Heart right ventricle (tissue), 16 donors: ENCODE results near the gene WWTR1. TPM values are rescaled to one million over a fixed set of nuclear protein-coding genes. Genes with fewer than 3 reads are reported as not detected.

Source experiments
- ATAC-seq, 8 donors: fragments of 200-7000 bp; cut with Tn5 transposase; one replicate each; pipeline ENCODE4 v1.9.1; 2020; ENCODE audit warnings: mild to moderate bottlenecking in 8 of 8, moderate library complexity in 8 of 8, moderate number of reproducible peaks in 1 of 8
- DNase-seq, 2 donors: peaks; one replicate each; pipeline ENCODE4 v3.0.0-alpha.2; 2020
- H3K27ac ChIP-seq, 10 donors: fragments of 200-600 bp; sonication (generic) in 2 of 10; one replicate each; pipeline versions ENCODE4 v1.5.0 to v1.8.0; 2020 to 2022; ENCODE audit warnings: mild to moderate bottlenecking in 3 of 10
- H3K27me3 ChIP-seq, 7 donors: fragments of 200-600 bp; one replicate each; pipeline ENCODE4 v1.8.0; 2021 to 2022; ENCODE audit warnings: mild to moderate bottlenecking in 2 of 7
- H3K36me3 ChIP-seq, 9 donors: fragments of 200-600 bp; sonication (generic) in 1 of 9; one replicate each; pipeline versions ENCODE4 v1.5.0 to v1.8.0; 2020 to 2022; ENCODE audit warnings: mild to moderate bottlenecking in 2 of 9
- H3K4me1 ChIP-seq, 9 donors: fragments of 200-600 bp; sonication (generic) in 1 of 9; one replicate each; pipeline versions ENCODE4 v1.5.0 to v1.8.0; 2020 to 2022; ENCODE audit warnings: mild to moderate bottlenecking in 4 of 9
- H3K4me3 ChIP-seq, 10 donors: fragments of 200-600 bp; sonication (generic) in 2 of 10; one replicate each; pipeline versions ENCODE4 v1.5.0 to v1.8.0; 2020 to 2022; ENCODE audit warnings: mild to moderate bottlenecking in 7 of 10, moderate library complexity in 2 of 10
- H3K9me3 ChIP-seq, 11 donors: fragments of 200-600 bp in 10 of 11; sonication (generic) in 2 of 11; one replicate each; pipeline versions ENCODE4 v1.5.0 to v1.8.0; 2013 to 2022; ENCODE audit warnings: mild to moderate bottlenecking in 2 of 11, control low read depth in 1 of 11, moderate library complexity in 1 of 11
- CTCF ChIP-seq, 9 donors: fragments of 200-600 bp; sonication (generic) in 2 of 9; IDR thresholded peaks; one replicate each; pipeline versions ENCODE4 v1.5.0 to v1.8.0; 2021 to 2022; ENCODE audit warnings: antibody characterized with exemption in 9 of 9, mild to moderate bottlenecking in 5 of 9, moderate library complexity in 1 of 9
- WGBS, 2 donors: extraction: QIAGEN DNeasy Blood & Tissue Kit; methylation state at CpG; one replicate each; pipeline ENCODE4 v1.1.7; 2013; ENCODE audit warnings: inconsistent platforms in 1 of 2; 5-methylcytosine and 5-hydroxymethylcytosine counted together
- intact Hi-C, 10 donors: fragments of 100-400 bp; cut with DNase I; formaldehyde crosslinking; loops; one replicate each; pipeline versions ENCODE4 v1.11.1 to v1.14.2; 2022
- polyA plus RNA-seq, 2 donors: library from polyadenylated mRNA; stranded (reverse); fragments of 200-250 nt; gene quantifications; one replicate each; pipeline ENCODE4 v1.2.3, GENCODE V29; 2013
- total RNA-seq, 10 donors: library from RNA; stranded (reverse); fragmentation: NEBNext Ultra II Directional in 3 of 10; extraction: Animal tissue kit (Norgen Biotek cat#: 25700) in 3 of 10; gene quantifications; one replicate each; pipeline versions ENCODE4 v1.2.1 to v1.2.4, GENCODE V29; 2021 to 2023
- donor health status: Arrhythmogenic right ventricular cardiomyopathy.
- donor health status: ischemic (EF 13 %, LVEDD 7.1; RV severe dilation, severe dysfunction).
- donor health status: healthy with polysubstance abuse.
- donor health status: DM: no; HTN: yes; CAD: no.
- donor health status: DM: no; HTN: no; CAD: no.
- donor health status: ischemic (EF 25% LVEDD 6.9; RV normal size, moderate dysfunction).
- donor health status: ischemic (EF 25% LVEDD 5.7; RV mildly dilated, moderate dysfunction).
- donor health status: healthy.
- donor health status: DM: yes; HTN: yes; CAD: no.
- donor health status: Ischemic cardiomyopathy.
- donor health status: ischemic (EF 35%, LVEDD 5.7; RV mildly dilated, moderate dysfunction).
- donor health status: nonischemic (EF 11% LVEDD 7.7; RV severe dilation, severe dysfunction).
- donor health status: DM: yes; HTN: yes; CAD: no.
- donor health status: PGD.
- donor health status: ischemic (EF 29% LVEDD 5.4; RV normal size, mild dysfunction).
- donor health status: nonischemic (EF 23%, LVEDD 6.1; RV moderate dilation, normal function).

The WWTR1 gene
- total and polyA plus RNA-seq, 12 donors: 19.5 to 78.6 (median 40.3) TPM

GRCh38 chr3:149582395-149582794, 75.4 kb downstream of the WWTR1 start:
- no peak for TF ChIP-seq CTCF (IDR thresholded peaks at IDR 0.05)
- Histone ChIP-seq H3K27me3 (peaks cover 0 to 8% (median 0%) of the 10 kb centered on the region in 7 donors), H3K4me1 (peaks cover 11 to 94% (median 80%) of the 10 kb centered on the region in 9 donors), H3K27ac (peak overlapping the region in 5 of 10 donors; percentile 15 to 77 (median 44)), H3K9me3 (no peaks in the 10 kb centered on the region), H3K36me3 (no peaks in the 10 kb centered on the region), H3K4me3 (no peak overlapping the region)
- DNase-seq (no peak), ATAC-seq (peak in 1 of 8 donors; percentile 7)
- WGBS, 2 donors: 90 to 96% methylated on average over 7 of the region's 7 CpGs
- intact Hi-C loops: loop anchor here in 2 of 10 donors (10.0 kb wide), 1 partner anchor 72 kb away; the partner anchor contains the start of gene WWTR1 (in 2 of the 2)

- no peak overlapping the region for H3K4me3 ChIP-seq
- peak overlapping the region in 7 of 10 donors; percentile 15 to 77 (median 41) for H3K27ac ChIP-seq
- DNase-seq (no peak), ATAC-seq (peak; percentile 34 to 88 (median 65))
- no peak for TF ChIP-seq CTCF (IDR thresholded peaks at IDR 0.05)
- no peaks in the 10 kb centered on the region for H3K9me3 ChIP-seq
- H3K27me3 ChIP-seq: peaks cover 0 to 7% (median 0%) of the 10 kb centered on the region in 7 donors
- H3K36me3 ChIP-seq: no peaks in the 10 kb centered on the region
- WGBS, 2 donors: 40 to 45% methylated on average over 8 of the region's 8 CpGs
- peaks cover 11 to 94% (median 81%) of the 10 kb centered on the region in 9 donors for H3K4me1 ChIP-seq
- intact Hi-C loops: loop anchor here in 2 of 10 donors (10.0 kb wide), 1 partner anchor 73 kb away; the partner anchor contains the start of gene WWTR1 (in 2 of the 2)
Measured at GRCh38 chr3:149581681-149582370, 76.0 kb downstream of the WWTR1 start.

- ATAC-seq: no peak
- TF ChIP-seq CTCF (IDR thresholded peaks at IDR 0.05): no peak
- intact Hi-C loops: loop anchor here in 2 of 10 donors (10.0 kb wide), 1 partner anchor 74 kb away; the partner anchor contains the start of gene WWTR1 (in 2 of the 2)
- DNase-seq: no peak
- peak overlapping the region in 7 of 10 donors; percentile 15 to 77 (median 41) for H3K27ac ChIP-seq
- H3K4me3 ChIP-seq: no peak overlapping the region
- no peaks in the 10 kb centered on the region for H3K36me3 ChIP-seq
- H3K9me3 ChIP-seq: no peaks in the 10 kb centered on the region
- H3K4me1 ChIP-seq: peaks cover 11 to 96% (median 81%) of the 10 kb centered on the region in 9 donors
- 59 to 71% methylated on average over 2 of the region's 2 CpGs for WGBS, 2 donors
- peaks cover 0 to 3% (median 0%) of the 10 kb centered on the region in 7 donors for H3K27me3 ChIP-seq
Measured at GRCh38 chr3:149581248-149581647, 76.6 kb downstream of the WWTR1 start.

- H3K27ac ChIP-seq: peak overlapping the region in 4 of 10 donors; percentile 15 to 93 (median 47)
- intact Hi-C loops: loop anchor here in 9 of 10 donors (5.0 to 10.0 kb wide), 2 partner anchors 75 to 77 kb away; partner anchors contain the start of gene WWTR1 (in 9 of the 9)
- ATAC-seq (no peak), DNase-seq (no peak)
- 62 to 69% methylated on average over 4 of the region's 4 CpGs for WGBS, 2 donors
- H3K4me3 ChIP-seq: no peak overlapping the region
- H3K27me3 ChIP-seq: peaks cover 0 to 3% (median 0%) of the 10 kb centered on the region in 7 donors
- TF ChIP-seq CTCF (IDR thresholded peaks at IDR 0.05): no peak
- H3K4me1 ChIP-seq: peaks cover 17 to 98% (median 86%) of the 10 kb centered on the region in 9 donors
- no peaks in the 10 kb centered on the region for H3K36me3 ChIP-seq
- no peaks in the 10 kb centered on the region for H3K9me3 ChIP-seq
Measured at GRCh38 chr3:149579838-149580542, 77.8 kb downstream of the WWTR1 start.
